ENCODE results near the gene FBXW12.
"Not testable (repeated sequence)": the region's sequence is repeated elsewhere in the genome, so short reads cannot be mapped to it uniquely, and the experiment has no call there.

The FBXW12 gene

DNA sequence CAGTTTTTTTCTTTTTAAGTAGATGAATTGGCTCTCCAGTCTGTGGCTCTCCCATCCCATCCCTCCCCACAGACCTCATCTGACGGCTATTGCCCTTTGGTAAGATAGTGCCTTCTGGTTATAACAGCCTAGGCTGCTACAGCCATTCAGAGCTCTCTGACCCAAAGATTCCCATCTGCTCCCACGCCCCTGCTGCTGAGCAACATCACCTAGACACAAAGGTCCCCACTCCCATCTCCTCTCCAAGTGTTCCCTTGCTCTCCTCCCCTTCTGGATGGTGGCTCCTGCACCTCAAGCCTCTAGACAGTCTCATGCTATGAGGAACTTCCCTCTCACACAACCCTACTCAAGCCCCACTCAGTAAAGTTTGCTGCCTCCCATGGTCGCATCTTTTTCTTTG is 23.7 kb downstream of the FBXW12 start:
- TF ChIP-seq POLR2A (IDR thresholded peaks at IDR 0.05; ENCODE audit: extremely low read depth, insufficient read length) (no peak), MAX (IDR thresholded peaks at IDR 0.05; ENCODE audit: low read depth, low read length) (no peak), MYC (IDR thresholded peaks at IDR 0.05; ENCODE audit: low read depth, low read length) (no peak)
- TF ChIP-seq, protein P1, sequence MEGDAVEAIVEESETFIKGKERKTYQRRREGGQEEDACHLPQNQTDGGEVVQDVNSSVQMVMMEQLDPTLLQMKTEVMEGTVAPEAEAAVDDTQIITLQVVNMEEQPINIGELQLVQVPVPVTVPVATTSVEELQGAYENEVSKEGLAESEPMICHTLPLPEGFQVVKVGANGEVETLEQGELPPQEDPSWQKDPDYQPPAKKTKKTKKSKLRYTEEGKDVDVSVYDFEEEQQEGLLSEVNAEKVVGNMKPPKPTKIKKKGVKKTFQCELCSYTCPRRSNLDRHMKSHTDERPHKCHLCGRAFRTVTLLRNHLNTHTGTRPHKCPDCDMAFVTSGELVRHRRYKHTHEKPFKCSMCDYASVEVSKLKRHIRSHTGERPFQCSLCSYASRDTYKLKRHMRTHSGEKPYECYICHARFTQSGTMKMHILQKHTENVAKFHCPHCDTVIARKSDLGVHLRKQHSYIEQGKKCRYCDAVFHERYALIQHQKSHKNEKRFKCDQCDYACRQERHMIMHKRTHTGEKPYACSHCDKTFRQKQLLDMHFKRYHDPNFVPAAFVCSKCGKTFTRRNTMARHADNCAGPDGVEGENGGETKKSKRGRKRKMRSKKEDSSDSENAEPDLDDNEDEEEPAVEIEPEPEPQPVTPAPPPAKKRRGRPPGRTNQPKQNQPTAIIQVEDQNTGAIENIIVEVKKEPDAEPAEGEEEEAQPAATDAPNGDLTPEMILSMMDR (IDR thresholded peaks at IDR 0.05; ENCODE audit: low read depth, low read length), result no peak
- no peak for DNase-seq (ENCODE audit: low read depth)
- no peak overlapping the region for H3K4me3 ChIP-seq (ENCODE audit: low read depth, low read length)

GRCh38 chr3:48397767-48398681 is 26.0 kb downstream of the FBXW12 start:
- TF ChIP-seq, protein P1 (IDR thresholded peaks at IDR 0.05; ENCODE audit: low read depth, low read length), result no peak
- TF ChIP-seq MYC (IDR thresholded peaks at IDR 0.05; ENCODE audit: low read depth, low read length) (no peak), MAX (IDR thresholded peaks at IDR 0.05; ENCODE audit: low read depth, low read length) (no peak), POLR2A (IDR thresholded peaks at IDR 0.05; ENCODE audit: extremely low read depth, insufficient read length) (no peak)
- no peak overlapping the region for H3K4me3 ChIP-seq (ENCODE audit: low read depth, low read length)
- DNase-seq (ENCODE audit: low read depth), result no peak

GRCh38 chr3:48398701-48399386 is 26.8 kb downstream of the FBXW12 start:
- TF ChIP-seq POLR2A (IDR thresholded peaks at IDR 0.05; ENCODE audit: extremely low read depth, insufficient read length) (no peak), MAX (IDR thresholded peaks at IDR 0.05; ENCODE audit: low read depth, low read length) (no peak), MYC (IDR thresholded peaks at IDR 0.05; ENCODE audit: low read depth, low read length) (no peak)
- TF ChIP-seq, protein P1 (IDR thresholded peaks at IDR 0.05; ENCODE audit: low read depth, low read length), result no peak
- no peak overlapping the region for H3K4me3 ChIP-seq (ENCODE audit: low read depth, low read length)
- no peak for DNase-seq (ENCODE audit: low read depth)

DNA sequence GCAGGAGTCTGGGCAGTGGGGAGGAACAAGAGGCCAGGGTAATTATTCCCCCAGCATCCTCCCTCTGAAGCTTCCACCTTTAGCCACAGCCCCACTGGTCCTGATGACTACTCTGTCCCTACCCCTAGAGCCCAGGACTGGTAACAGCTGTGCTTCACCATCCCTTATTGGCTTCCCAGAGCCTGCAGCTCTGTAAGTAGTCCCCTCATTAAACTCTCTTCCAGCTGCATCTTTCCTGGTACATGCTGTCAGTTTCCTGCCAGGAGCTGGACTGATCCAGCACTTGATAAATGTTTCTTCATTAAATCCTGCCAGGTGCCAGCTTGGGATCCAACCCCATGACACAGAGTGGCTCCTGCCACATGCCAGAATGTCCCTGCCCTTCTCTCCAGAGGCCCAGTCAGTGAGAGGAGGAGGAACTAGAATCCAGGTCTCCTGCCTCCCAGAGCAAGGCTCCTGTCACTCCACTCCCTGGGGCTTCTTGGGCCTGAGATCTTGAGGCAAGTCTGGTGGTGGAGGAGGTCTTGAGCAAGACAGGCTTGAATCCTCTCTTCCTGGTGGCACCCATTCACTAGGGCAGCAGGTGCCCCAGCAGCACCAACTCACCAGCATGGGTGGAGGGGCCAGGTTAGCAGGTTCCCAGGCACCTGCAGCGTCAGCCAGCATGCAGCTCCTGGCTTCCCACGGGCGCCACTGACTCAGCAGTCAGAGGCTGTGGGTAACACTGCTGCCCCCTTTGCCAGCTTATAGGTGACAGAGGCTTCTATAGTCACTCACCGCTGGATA is 27.6 kb downstream of the FBXW12 start:
- TF ChIP-seq, protein P1 (IDR thresholded peaks at IDR 0.05; ENCODE audit: low read depth, low read length), result no peak
- TF ChIP-seq MYC (IDR thresholded peaks at IDR 0.05; ENCODE audit: low read depth, low read length), result no peak
- no peak for TF ChIP-seq POLR2A (IDR thresholded peaks at IDR 0.05; ENCODE audit: extremely low read depth, insufficient read length)
- no peak for TF ChIP-seq MAX (IDR thresholded peaks at IDR 0.05; ENCODE audit: low read depth, low read length)
- DNase-seq (ENCODE audit: low read depth), result peak; percentile 33
- H3K4me3 ChIP-seq (ENCODE audit: low read depth, low read length), result no peak overlapping the region

DNA sequence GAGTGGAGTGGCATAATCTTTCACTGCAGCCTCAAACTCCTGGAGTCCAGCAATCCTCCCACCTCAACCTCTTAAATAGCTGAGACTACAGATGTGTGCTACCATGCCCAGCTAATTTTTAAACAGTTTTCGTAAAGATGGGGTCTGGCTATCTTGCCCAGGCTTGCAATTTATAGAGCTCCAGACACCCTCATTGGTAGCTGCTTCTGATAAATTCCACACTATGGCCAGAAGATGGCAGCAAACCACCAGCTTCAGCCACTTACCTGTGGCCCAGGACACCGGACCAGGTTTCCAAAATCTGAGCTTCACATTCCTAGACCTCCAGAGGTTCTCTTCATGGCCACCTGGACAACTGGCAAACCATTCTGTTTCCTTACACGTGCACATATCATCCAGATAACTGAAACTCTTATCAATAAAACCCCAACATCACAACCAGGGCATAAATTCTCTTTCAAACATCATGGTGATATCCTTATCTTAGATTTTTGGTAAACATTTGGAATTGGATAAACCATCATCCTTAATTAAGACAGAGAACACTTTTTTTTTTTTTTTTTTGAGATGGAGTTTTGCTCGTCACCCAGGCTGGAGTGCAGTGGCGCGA is 28.9 kb downstream of the FBXW12 start:
- TF ChIP-seq POLR2A (IDR thresholded peaks at IDR 0.05; ENCODE audit: extremely low read depth, insufficient read length) (no peak), MYC (IDR thresholded peaks at IDR 0.05; ENCODE audit: low read depth, low read length) (no peak)
- TF ChIP-seq, protein P1 (IDR thresholded peaks at IDR 0.05; ENCODE audit: low read depth, low read length), result peak; percentile 48
- no peak overlapping the region for H3K4me3 ChIP-seq (ENCODE audit: low read depth, low read length)
- peak; percentile 63 for DNase-seq (ENCODE audit: low read depth)

- H3K4me3 ChIP-seq (ENCODE audit: low read depth, low read length); DNase-seq (ENCODE audit: low read depth): not testable (repeated sequence)
Observed at GRCh38 chr3:48401434-48401901, 29.4 kb downstream of the FBXW12 start.
